Osteoblast (primary cell): ENCODE measurements around the gene HAO2. TPM values are rescaled to one million over a fixed set of nuclear protein-coding genes. Genes with fewer than 3 reads are reported as not detected.

Source experiments
- DNase-seq: peaks from one replicate; pipeline ENCODE4 v3.0.0; 2011; ENCODE audit warnings: low spot score, mixed read lengths; ENCODE audit not compliant: insufficient read length; ENCODE audit errors: missing footprints
- H2AFZ ChIP-seq: 2 replicates; pipeline ENCODE4 v1.6.0; 2011; ENCODE audit warnings: mild to moderate bottlenecking, low read length
- H3K27ac ChIP-seq: 2 replicates; pipeline ENCODE4 v1.5.1; 2011; ENCODE audit warnings: mild to moderate bottlenecking, low read depth, low read length, moderate library complexity
- H3K27me3 ChIP-seq: 2 replicates; pipeline ENCODE4 v1.6.0; 2012; ENCODE audit warnings: mild to moderate bottlenecking, control low read depth, inconsistent platforms, low read length, moderate library complexity; ENCODE audit not compliant: insufficient read depth
- H3K36me3 ChIP-seq: 2 replicates; pipeline ENCODE4 v1.5.1; 2011; ENCODE audit warnings: mild to moderate bottlenecking, low read length, control low read depth, moderate library complexity; ENCODE audit not compliant: insufficient read depth
- H3K4me1 ChIP-seq: 2 replicates; pipeline ENCODE4 v1.5.1; 2011; ENCODE audit warnings: mild to moderate bottlenecking, low read length, control low read depth, moderate library complexity; ENCODE audit not compliant: insufficient read depth
- H3K4me2 ChIP-seq: 2 replicates; pipeline ENCODE4 v1.6.0; 2011; ENCODE audit warnings: mild to moderate bottlenecking, low read length; ENCODE audit not compliant: insufficient read depth
- H3K4me3 ChIP-seq: fragments of 200-600 bp; sonication (generic); 3 replicates; pipeline ENCODE4 v1.5.1; 2012; ENCODE audit warnings: mild to moderate bottlenecking, low read length, inconsistent platforms; ENCODE audit not compliant: insufficient read depth
- H3K79me2 ChIP-seq: 2 replicates; pipeline ENCODE4 v1.6.0; 2012; ENCODE audit warnings: mild to moderate bottlenecking, low read length, control low read depth, inconsistent platforms; ENCODE audit not compliant: insufficient read depth
- H3K9me3 ChIP-seq: 2 replicates; pipeline ENCODE4 v1.5.1; 2011; ENCODE audit warnings: low read depth, low read length, control low read depth
- H4K20me1 ChIP-seq: 2 replicates; pipeline ENCODE4 v1.6.0; 2012; ENCODE audit warnings: mild to moderate bottlenecking, low read length, control low read depth; ENCODE audit not compliant: insufficient read depth
- CTCF ChIP-seq: IDR thresholded peaks from 2 replicates; pipeline ENCODE4 v1.5.1; 2011; ENCODE audit warnings: mild to moderate bottlenecking, low read depth, low read length, moderate library complexity; ENCODE audit errors: extremely low read depth
- total RNA-seq: library from RNA; depleted of rRNA; stranded (reverse); fragments of >200 nt; gene quantifications from 2 replicates; pipeline ENCODE4 v1.2.3, GENCODE V29; 2012

HAO2 gene
- total RNA-seq, 1 donor: not detected

- Histone ChIP-seq H3K27ac (no peak overlapping the region), H3K79me2 (no peaks in the 10 kb centered on the region), H2AFZ (no peak overlapping the region), H3K4me3 (no peak overlapping the region), H3K4me1 (no peaks in the 10 kb centered on the region), H4K20me1 (no peaks in the 10 kb centered on the region), H3K36me3 (no peaks in the 10 kb centered on the region), H3K4me2 (no peak overlapping the region), H3K27me3 (peaks cover 14% of the 10 kb centered on the region), H3K9me3 (no peaks in the 10 kb centered on the region)
- no peak for DNase-seq
- no peak for TF ChIP-seq CTCF
These were observed 47.5 kb downstream of the HAO2 start for GRCh38 chr1:119416006-119416640.

- no peaks in the 10 kb centered on the region for H3K36me3 ChIP-seq
- H3K9me3 ChIP-seq: no peaks in the 10 kb centered on the region
- TF ChIP-seq CTCF: no peak
- H3K79me2 ChIP-seq: no peaks in the 10 kb centered on the region
- no peak overlapping the region for H3K4me2 ChIP-seq
- no peak for DNase-seq
- H3K27me3 ChIP-seq: peaks cover 12% of the 10 kb centered on the region
- H4K20me1 ChIP-seq: no peaks in the 10 kb centered on the region
- H2AFZ ChIP-seq: no peak overlapping the region
- no peak overlapping the region for H3K4me3 ChIP-seq
- no peaks in the 10 kb centered on the region for H3K4me1 ChIP-seq
- H3K27ac ChIP-seq: no peak overlapping the region
These were observed 50.5 kb downstream of the HAO2 start for GRCh38 chr1:119419109-119419508.

GRCh38 chr1:119420638-119421037 lies 52.1 kb downstream of the HAO2 start:
- H2AFZ ChIP-seq: no peak overlapping the region
- no peak overlapping the region for H3K27ac ChIP-seq
- DNase-seq: no peak
- H3K27me3 ChIP-seq: peaks cover 6% of the 10 kb centered on the region
- no peak overlapping the region for H3K4me3 ChIP-seq
- no peaks in the 10 kb centered on the region for H3K36me3 ChIP-seq
- no peaks in the 10 kb centered on the region for H3K9me3 ChIP-seq
- no peaks in the 10 kb centered on the region for H3K4me1 ChIP-seq
- no peak for TF ChIP-seq CTCF
- no peaks in the 10 kb centered on the region for H4K20me1 ChIP-seq
- no peak overlapping the region for H3K4me2 ChIP-seq
- no peaks in the 10 kb centered on the region for H3K79me2 ChIP-seq

GRCh38 chr1:119422631-119423030 lies 54.0 kb downstream of the HAO2 start:
- DNase-seq: no peak
- Histone ChIP-seq H3K27ac (no peak overlapping the region), H3K4me1 (no peaks in the 10 kb centered on the region), H3K4me2 (no peak overlapping the region), H3K79me2 (no peaks in the 10 kb centered on the region), H4K20me1 (no peaks in the 10 kb centered on the region), H3K4me3 (no peak overlapping the region), H2AFZ (no peak overlapping the region), H3K27me3 (no peaks in the 10 kb centered on the region), H3K36me3 (no peaks in the 10 kb centered on the region), H3K9me3 (no peaks in the 10 kb centered on the region)
- TF ChIP-seq CTCF: no peak
